ENCODE results near the gene CIT.
"Not testable (repeated sequence)": the region's sequence is repeated elsewhere in the genome, so short reads cannot be mapped to it uniquely, and the experiment has no call there.

Gene CIT

DNA sequence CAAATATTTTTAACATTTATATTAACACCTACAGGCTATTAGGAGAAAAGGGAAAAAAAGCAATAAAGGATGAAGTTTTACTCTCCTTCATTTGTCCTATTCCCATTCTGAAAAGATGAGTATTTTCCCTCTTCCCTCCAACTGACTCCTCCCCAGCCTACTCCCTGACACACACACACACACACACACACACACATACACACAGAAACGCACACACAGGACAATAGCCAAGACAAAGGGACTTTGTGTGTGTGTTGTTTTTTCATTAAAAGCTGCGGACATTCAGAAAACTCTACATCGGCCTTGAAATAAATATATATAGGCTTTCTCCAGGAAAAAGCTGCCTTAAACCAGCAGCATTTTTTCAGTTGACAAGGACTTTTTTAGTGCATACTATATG lies 134.4 kb downstream of the CIT start:
- DNase-seq (ENCODE audit: low spot score): no peak

GRCh38 chr12:119740830-119741229 lies 136.3 kb downstream of the CIT start:
- no peak for DNase-seq (ENCODE audit: low spot score)

- no peak for DNase-seq (ENCODE audit: low spot score)
Measured at GRCh38 chr12:119735079-119735478, 142.0 kb downstream of the CIT start.

DNA sequence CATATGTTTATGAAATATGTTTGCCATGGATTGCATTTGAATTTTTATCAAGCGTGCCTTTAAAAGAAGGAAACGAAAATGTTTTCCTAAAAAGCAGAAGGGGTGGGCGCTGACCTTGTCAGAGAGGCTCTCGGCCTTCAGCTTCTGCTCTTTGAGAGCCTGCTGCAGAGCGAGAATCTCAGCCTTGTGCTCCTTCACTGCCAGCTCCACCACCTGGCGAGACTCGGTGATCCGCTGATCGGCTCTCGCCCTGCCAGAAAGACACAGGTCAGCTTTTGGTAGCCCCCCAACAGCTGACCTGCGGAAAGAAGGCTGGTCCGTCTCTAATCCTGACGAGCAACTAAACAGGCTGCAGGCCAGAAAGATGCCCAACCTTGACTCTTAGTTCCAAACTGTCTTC lies 146.7 kb downstream of the CIT start:
- no peak for DNase-seq (ENCODE audit: low spot score)

GRCh38 chr12:119729871-119730270 lies 147.2 kb downstream of the CIT start:
- DNase-seq (ENCODE audit: low spot score): no peak

GRCh38 chr12:119728444-119728745 lies 148.7 kb downstream of the CIT start:
- no peak for DNase-seq (ENCODE audit: low spot score)

DNA sequence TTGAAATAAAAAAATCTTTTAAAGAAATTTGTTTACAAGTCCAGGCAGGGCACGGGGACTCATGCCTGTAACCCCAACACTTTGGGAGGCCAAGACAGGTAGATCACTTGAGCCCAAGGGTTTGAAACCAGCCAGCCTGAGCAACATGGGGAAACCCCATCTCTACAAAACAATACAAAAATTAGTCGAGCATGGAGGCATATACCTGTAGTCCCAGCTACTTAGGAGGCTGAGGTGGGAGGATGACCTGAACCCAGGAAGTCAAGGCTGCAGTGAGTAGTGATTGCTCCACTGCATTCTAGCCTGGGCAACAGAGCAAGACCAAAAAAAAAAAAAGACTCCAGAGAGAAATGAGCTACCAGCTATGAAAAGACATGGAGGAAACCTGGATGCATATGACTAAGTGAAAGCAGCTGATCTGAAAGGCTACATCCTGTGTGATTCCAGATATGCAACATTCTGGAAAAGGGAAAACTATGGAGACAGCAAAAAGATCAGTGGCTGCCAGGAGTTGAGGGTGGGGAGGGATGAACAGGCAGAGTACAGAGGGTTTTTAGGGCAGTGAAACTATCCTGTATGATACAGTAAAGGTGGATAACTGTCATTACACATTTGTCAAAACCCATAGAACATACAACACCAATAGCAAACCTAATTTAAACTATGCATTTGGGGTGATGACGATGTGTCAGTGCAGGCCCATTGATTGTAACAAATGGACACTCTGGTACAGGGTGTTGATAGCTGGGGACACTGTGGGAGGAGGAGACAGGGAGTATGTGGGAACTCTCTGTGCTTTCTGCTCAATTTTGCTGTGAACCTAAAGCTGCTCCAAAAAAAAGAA lies 149.3 kb downstream of the CIT start:
- DNase-seq (ENCODE audit: low spot score): no peak

- DNase-seq (ENCODE audit: low spot score): no peak
Measured at GRCh38 chr12:119725523-119725922, 151.6 kb downstream of the CIT start.

- no peak for DNase-seq (ENCODE audit: low spot score)
Measured at GRCh38 chr12:119721306-119721705, 155.8 kb downstream of the CIT start.

- DNase-seq (ENCODE audit: low spot score): no peak
Measured at GRCh38 chr12:119720349-119720748, 156.8 kb downstream of the CIT start.

- no peak for DNase-seq (ENCODE audit: low spot score)
Measured at GRCh38 chr12:119718141-119718540, 159.0 kb downstream of the CIT start.

DNA sequence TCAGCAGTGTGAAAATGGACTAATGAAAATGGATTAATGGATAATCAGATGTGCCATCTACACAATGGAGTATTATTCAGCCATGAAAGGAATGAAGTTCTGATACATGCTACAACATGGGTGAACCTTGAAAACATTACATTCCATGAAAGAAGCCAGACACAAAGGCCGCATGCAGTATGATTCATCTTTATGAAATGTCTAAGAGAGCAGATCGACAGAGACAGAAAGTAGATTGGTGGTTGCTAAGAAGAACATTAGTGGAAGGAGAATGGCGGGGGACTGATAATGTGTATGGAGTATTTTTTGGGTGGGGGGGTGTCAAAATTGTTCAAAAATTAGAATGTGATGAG lies 161.9 kb downstream of the CIT start:
- DNase-seq (ENCODE audit: low spot score): no peak

DNA sequence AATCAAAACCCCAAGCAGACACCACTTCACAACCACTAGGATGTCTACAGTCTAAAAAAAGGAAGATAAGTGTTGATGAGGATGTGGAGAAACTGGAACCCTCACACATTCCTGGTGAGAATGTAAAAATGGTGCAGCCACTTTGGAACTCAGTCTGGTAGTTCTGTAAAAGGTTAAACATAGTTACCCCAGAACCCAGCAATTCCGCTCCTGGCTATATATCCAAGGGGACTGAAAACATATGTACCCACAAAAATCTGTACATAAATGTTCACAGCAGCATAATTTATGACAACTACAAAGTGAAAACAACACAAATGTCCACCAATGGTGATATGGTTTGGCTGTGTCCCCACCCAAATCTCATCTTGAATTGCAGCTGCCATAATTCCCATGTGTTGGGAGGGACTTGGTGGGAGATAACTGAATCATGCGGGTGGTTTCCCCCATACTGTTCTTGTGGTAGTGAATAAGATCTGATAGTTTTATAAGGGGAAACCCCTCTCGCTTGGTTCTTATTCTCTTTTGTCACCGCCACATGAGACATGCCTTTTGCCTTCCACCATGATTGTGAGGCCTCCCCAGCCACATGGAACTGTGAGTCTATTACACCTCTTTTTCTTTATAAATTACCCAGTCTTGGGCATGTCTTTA lies 162.4 kb downstream of the CIT start:
- DNase-seq (ENCODE audit: low spot score): no peak

- DNase-seq (ENCODE audit: low spot score): no peak
Measured at GRCh38 chr12:119713551-119714031, 163.5 kb downstream of the CIT start.

DNA sequence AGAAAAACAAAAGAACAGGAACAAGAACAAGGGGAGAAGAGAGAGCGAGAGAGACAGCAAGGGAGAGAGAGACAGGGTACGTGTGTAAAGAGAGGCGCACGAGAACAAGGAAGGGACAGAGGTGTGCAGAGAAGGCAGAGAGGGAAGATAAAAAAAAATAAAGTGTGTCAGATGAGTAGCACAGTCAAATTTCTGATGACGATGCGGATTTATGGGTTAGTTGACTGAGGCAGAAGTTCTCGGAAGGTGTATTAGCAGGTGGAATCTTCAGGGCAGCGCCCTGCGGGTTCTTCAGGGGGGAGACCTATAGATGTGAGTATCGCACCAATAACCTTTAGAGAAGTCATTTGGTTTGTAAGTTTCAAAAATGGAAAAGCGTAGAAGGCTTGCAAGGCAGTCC lies 164.4 kb downstream of the CIT start:
- no peak for DNase-seq (ENCODE audit: low spot score)

GRCh38 chr12:119711693-119712092 lies 165.4 kb downstream of the CIT start:
- no peak for DNase-seq (ENCODE audit: low spot score)

GRCh38 chr12:119710965-119711551 lies 166.1 kb downstream of the CIT start:
- no peak for DNase-seq (ENCODE audit: low spot score)

DNA sequence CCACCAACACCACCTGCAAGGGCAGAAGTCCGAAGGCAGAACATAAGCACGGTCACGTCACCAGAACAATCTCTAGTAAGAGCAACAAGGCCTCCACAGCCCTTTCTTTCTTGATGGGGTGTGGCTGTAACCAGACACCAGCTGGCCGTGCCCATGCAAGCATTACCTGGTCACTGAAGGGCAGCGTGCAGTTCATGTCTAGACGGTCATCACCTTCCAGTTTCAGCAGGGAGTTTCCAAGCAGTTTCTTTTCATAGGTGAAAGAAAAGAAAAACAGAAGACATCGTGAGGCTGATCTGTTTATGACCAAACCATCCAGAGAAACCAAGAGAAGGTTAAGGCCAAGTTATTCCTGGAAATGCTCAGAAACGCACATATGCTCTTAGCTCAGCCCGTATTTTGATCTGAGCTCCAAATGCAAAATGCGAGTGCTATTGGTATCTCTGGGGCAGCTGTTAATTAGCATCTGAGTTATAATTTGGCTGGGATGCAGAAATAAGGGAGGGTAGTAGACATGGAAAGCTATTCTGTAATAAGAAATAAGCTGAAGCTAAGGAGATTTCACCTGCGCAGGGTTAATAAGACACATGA lies 166.7 kb downstream of the CIT start:
- no peak for DNase-seq (ENCODE audit: low spot score)

- DNase-seq (ENCODE audit: low spot score): not testable (repeated sequence)
Measured at GRCh38 chr12:119706427-119706826, 170.7 kb downstream of the CIT start.

- DNase-seq (ENCODE audit: low spot score): no peak
Measured at GRCh38 chr12:119705182-119705581, 171.9 kb downstream of the CIT start.

DNA sequence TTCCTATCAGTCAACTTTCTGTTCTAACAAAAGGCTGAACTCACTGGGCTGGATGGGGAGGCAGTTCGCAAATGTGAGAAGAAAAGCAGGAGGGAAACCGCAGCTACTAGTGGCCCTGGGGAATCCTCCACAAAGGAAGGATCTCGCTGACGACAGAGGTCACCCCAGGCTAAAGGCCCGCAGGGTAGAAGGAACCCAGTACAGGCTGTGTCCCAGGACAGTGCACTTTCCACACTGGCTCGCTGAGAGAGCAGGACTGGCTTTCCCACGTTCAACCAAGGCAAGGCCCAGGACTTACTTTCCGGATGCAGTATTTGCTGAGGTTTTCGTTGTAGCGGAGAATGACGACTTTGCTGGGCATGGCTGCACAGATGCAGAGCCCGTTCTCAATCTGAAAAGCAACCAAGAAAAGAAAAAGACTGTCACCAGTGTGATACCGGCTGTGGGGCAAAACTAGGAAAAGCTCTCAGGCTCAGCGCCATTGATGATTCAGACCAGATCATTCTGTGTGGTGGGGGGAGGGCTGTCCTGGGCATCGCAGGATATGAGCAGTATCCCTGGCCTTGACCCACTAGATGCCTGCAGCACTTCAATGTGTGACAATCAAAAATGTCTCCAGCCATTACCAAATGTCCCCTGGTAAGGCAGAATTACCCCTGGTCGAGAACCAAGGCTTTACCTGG lies 172.9 kb downstream of the CIT start:
- DNase-seq (ENCODE audit: low spot score): no peak

- DNase-seq (ENCODE audit: low spot score): no peak
Measured at GRCh38 chr12:119700078-119700477, 177.0 kb downstream of the CIT start.

Data from NAMALWA (cell line).